ENCODE data around the gene CARNS1. TPM values are rescaled to one million over a fixed set of nuclear protein-coding genes. Genes with fewer than 3 reads are reported as not detected.

Gene CARNS1
- total RNA-seq, 1 donor from 2014 or later: 14.5 TPM

- Histone ChIP-seq H3K27me3 (ENCODE audit: low read depth) (no peaks in the 10 kb centered on the region), H3K4me3 (peak within 1 kb of the TSS; percentile 49), H3K27ac (replicated peaks) (peak within 1 kb of the TSS; percentile 62), H3K36me3 (no peaks in the 10 kb centered on the region), H3K4me1 (peaks cover 9% of the 10 kb centered on the region), H3K9me3 (replicated peaks) (no peaks in the 10 kb centered on the region)
- peak; percentile 32 for TF ChIP-seq CTCF (IDR thresholded peaks at IDR 0.05; ENCODE audit: borderline replicate concordance)
- no peak for DNase-seq
- intact Hi-C loops (cut with micrococcal nuclease): no loop called here
These were observed 36.9 kb downstream of the CARNS1 start, which contains the start of gene GPR152 for GRCh38 chr11:67452141-67452952. Gene GPR152 (minus strand): TSS chr11:67452729. CDS start chr11:67452724, 5 bp downstream.

- no peaks in the 10 kb centered on the region for H3K9me3 ChIP-seq (replicated peaks)
- H3K27ac ChIP-seq (replicated peaks): no peak overlapping the region
- no peak for DNase-seq
- no peak overlapping the region for H3K4me3 ChIP-seq
- H3K4me1 ChIP-seq: peaks cover 9% of the 10 kb centered on the region
- H3K36me3 ChIP-seq: no peaks in the 10 kb centered on the region
- TF ChIP-seq CTCF (IDR thresholded peaks at IDR 0.05; ENCODE audit: borderline replicate concordance): no peak
- H3K27me3 ChIP-seq (ENCODE audit: low read depth): no peaks in the 10 kb centered on the region
- intact Hi-C loops (cut with micrococcal nuclease): no loop called here
These were observed 38.6 kb downstream of the CARNS1 start for GRCh38 chr11:67453816-67454732.

- no peak for DNase-seq
- no peaks in the 10 kb centered on the region for H3K27me3 ChIP-seq (ENCODE audit: low read depth)
- no peaks in the 10 kb centered on the region for H3K9me3 ChIP-seq (replicated peaks)
- no peak within 1 kb of the TSS for H3K4me3 ChIP-seq
- peaks cover 9% of the 10 kb centered on the region for H3K4me1 ChIP-seq
- no peak within 1 kb of the TSS for H3K27ac ChIP-seq (replicated peaks)
- intact Hi-C loops (cut with micrococcal nuclease): no loop called here
- no peaks in the 10 kb centered on the region for H3K36me3 ChIP-seq
- no peak for TF ChIP-seq CTCF (IDR thresholded peaks at IDR 0.05; ENCODE audit: borderline replicate concordance)
These were observed 39.6 kb downstream of the CARNS1 start, which contains the start of gene CABP4 for GRCh38 chr11:67455054-67455453. Gene CABP4 (plus strand): TSS chr11:67455354. CDS start chr11:67455424, 70 bp downstream.

- intact Hi-C loops (cut with micrococcal nuclease): no loop called here
- H3K4me3 ChIP-seq: no peak overlapping the region
These were observed 40.7 kb downstream of the CARNS1 start for GRCh38 chr11:67456068-67456705.

More at GRCh38 chr11:67456068-67456705, 40.7 kb downstream of the CARNS1 start:
- Histone ChIP-seq H3K27ac (replicated peaks) (no peak overlapping the region), H3K4me1 (peaks cover 9% of the 10 kb centered on the region), H3K27me3 (ENCODE audit: low read depth) (no peaks in the 10 kb centered on the region), H3K36me3 (no peaks in the 10 kb centered on the region), H3K9me3 (replicated peaks) (no peaks in the 10 kb centered on the region)
- DNase-seq: no peak
- TF ChIP-seq CTCF (IDR thresholded peaks at IDR 0.05; ENCODE audit: borderline replicate concordance): no peak

Measured in left ventricle myocardium inferior (tissue), 1 donor.